Kidney tubule cell (primary cell): Measurements from ENCODE around the gene CAMK2G.
"Not testable (repeated sequence)": the region's sequence is repeated elsewhere in the genome, so short reads cannot be mapped to it uniquely, and the experiment has no call there.

Source experiments
- DNase-seq: peaks from one replicate; pipeline ENCODE4 v3.0.0-alpha.2; 2018; ENCODE audit warnings: low spot score

CAMK2G gene

DNA sequence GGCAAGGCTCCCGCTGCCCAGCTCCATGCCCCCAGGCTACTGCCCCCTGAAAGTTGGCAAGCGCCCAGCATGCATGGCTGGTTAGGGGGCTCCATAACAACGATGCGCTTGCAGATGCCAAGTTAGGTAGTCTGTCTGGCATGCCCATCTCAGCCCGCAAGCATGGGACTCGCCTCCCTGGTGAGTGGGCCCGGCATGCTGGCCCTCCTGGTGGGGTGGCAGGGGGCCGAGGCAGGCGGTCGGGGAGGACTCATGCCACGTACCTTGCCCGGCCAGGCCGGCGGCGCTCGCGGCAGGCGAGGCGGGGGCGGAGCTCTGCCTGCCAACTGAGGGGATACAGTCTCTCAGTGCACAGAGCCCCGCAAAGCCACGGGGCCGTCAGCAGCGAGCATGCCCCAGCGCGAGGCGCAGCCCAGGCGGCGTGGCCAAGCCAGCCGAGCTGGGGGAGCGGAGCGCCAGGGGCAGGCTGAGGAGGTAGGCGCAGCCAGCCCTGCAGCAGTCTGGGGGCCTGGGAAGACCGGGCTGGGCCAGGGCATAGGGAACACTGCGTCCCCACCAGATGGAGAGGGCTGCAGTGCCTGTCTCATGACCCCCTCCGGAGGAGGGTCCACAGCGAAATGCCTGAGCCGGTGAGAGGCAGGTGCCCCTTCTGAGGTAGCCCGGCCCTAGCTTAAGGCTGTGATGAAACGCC, 34.9 kb downstream of the CAMK2G start:
- no peak for DNase-seq

DNA sequence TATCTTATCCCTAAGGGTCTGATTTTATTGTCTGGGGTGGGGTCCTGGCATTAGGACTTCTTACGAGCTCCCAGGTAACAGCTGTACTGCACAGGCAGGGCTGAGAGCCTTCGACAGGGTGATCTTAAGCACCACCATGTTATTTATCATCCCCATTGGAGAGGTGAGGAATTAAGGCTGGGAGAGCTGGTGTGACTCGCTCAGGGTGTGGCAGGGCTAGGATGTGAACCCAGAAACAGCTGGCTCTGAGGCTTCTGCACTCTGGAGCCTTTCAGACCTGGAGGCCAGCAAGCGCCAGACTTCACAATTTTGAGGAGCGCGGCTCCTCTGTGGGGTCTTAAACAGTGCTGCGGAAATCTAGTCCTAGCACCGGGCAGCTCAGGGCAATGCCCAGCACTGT, 35.5 kb downstream of the CAMK2G start:
- DNase-seq: no peak

DNA sequence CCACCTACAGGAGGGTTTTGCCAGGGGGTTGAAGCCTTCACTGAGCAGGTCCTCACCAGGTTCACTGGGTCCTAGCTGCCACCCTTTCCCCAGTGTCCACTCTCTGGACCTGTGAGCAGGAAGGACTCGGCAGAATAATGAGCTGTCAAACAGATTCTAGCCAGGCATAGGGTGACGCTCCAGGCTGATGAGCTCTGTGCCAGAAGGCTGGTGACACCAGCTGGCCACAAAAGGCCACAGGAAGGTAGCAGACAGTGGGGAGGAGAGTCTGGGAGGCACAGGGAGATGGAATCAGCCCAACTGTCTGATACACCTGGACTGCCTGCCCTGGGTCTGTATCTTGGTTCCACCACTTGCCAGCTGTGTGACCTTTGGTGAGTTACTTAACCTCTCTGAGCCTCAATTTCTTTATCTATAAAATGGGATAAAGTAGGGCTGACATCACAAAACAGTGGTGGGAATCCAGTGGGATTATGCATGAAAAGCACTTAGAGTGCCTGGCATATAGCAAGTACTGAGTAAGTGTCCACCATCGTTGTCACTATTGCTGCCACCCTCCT, 36.3 kb downstream of the CAMK2G start:
- DNase-seq: no peak

- DNase-seq: peak; percentile 75
These were observed 37.3 kb downstream of the CAMK2G start for GRCh38 chr10:73837072-73837471.

DNA sequence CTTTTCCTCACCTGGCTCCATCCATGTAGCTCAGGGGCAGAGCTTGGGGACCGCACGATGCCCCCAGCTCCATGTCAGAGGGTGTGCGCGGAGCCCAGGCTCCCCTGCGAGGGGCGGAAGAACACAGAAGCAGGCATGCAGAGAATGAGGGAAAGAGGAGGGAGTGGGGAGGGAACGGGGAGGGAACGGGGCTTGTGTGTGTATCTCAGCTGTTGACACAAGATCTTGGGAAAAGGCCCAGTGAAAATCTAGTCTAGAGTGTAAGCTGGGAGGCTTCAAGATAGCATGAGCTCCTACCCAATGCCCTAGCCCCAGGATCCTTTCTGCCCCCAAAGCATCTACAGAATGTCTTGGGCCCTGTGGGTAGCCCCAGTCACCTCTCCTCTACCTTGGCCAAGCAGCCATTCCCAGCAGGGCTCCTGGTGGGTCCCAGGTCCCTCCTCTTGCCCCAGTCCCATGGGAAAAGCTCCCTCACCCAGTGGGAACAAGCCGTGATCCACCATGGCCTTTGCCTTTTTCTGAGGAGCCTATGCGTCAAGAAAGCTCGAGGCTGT, 37.9 kb downstream of the CAMK2G start:
- no peak for DNase-seq

DNA sequence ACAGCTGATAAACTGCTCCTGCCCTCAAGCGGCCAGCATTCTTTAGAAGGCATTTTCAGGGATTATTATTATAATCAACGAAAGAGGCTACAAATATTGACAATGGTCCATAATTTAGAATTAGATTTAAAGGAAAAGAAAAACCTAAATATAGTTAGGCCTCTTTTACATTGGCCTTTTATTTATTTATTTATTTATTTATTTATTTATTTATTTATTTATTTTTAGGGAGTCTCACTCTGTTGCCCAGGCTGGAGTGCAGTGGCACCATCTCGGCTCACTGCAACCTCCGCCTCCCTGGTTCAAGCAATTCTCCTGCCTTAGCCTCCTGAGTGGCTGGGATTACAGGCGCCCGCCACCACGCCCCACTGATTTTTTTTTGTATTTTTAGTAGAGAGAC, 45.3 kb downstream of the CAMK2G start:
- DNase-seq: not testable (repeated sequence)

DNA sequence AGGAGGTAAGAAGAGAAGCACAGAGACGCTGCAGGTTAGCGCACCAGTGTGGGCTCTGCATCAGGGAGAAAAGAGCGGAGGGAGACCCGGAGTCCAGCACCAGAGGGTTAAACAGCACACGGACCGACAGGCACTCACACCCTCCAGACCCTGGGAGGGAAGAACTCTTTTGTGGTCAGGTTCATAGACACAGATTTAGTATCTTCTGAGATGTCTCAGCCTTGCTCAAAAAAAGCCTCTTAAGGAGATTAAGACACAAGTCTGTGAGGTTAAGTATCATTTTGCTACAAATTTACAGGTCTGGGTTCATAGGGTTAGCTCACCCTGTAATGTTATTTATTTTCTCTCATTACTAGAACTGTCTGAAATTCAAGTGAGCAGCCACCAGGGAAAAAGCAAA, 46.2 kb downstream of the CAMK2G start:
- DNase-seq: no peak

DNA sequence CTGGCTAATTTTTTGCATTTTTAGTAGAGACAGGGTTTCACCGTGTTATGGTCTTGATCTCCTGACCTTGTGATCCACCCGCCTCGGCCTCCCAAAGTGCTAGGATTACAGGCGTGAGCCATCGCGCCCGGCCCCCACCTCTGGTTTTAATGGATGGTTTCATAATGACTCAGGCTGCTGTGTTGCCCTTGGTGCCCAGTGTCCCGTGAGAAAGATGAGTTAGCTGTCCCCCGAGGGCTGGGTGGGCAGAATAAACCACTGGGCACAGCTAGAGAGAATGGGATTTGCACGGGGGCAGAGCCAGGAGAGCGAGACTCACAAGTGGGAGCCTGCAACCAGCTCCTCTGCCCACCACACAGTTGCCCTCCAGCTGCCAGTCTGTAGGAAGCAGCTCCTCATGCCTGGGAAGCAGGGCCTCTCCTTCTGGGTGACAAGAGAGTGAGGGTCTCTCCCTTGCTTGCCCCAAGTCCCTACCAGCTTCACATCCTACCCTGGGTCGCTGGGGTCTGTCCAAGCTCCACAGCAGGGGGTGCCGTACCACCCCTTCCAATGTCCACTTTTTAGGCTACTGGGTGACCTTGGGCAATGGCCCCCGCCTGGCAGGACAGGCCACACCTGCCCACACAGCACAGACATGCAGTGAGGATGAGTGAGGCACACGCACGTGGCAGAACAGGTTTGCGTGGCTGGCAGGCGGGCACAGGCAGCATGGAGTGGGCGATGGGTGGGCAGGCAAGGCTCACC, 46.8 kb downstream of the CAMK2G start:
- DNase-seq: peak; percentile 76

GRCh38 chr10:73824146-73824725, 50.1 kb downstream of the CAMK2G start:
- no peak for DNase-seq

- no peak for DNase-seq
These were observed 51.0 kb downstream of the CAMK2G start for GRCh38 chr10:73823391-73823790.

DNA sequence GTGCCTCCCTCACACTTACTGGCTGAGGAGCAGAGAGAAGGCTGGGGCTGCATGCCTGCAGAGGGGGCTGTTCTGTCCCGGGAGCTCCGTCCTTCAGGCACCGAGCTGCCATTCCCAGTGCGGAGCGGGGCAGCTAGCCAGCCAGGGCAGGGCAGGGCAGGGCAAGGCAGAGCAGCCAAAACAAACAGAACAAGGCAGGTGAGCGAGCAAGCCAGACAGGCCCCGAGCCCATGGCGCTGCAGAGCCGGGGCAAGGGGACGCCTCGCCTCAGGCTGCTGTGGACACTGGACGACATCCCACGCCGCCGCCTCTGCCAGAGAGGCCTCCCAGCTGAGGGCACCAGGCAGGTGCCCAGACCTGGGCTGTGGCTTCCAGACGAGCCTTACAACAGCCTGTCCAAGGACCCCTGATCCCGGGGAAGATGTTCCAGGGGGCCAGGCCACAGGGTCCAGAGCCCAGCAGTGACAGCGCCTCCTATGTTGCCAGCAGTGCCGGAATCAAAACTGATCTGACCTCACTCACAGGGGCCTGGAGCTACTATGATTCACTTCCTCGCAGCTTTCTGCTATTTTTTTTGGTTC, 54.8 kb downstream of the CAMK2G start:
- DNase-seq: peak; percentile 22

GRCh38 chr10:73819081-73819480, 55.3 kb downstream of the CAMK2G start:
- DNase-seq: no peak

DNA sequence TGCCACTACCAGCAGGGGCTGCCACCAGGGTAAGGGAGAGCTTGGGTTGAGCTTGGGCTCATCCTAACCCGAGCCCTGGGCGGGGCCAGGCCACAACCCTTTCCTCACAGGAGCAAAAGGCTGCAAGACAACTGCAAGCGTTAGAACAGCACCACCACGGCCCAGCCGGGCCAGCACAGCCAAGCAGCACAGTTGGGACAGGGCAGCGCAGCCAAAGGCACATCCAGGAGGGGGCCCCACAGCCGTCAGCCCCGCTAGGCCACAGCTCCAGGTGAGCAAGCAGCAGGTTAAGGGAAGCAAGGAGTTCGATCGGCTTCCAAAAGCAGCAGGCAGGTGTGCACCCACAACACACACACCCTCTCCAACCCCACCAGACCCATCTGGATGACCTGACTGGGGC, 56.0 kb downstream of the CAMK2G start:
- DNase-seq: no peak

- no peak for DNase-seq
These were observed 56.5 kb downstream of the CAMK2G start for GRCh38 chr10:73817826-73818225.

DNA sequence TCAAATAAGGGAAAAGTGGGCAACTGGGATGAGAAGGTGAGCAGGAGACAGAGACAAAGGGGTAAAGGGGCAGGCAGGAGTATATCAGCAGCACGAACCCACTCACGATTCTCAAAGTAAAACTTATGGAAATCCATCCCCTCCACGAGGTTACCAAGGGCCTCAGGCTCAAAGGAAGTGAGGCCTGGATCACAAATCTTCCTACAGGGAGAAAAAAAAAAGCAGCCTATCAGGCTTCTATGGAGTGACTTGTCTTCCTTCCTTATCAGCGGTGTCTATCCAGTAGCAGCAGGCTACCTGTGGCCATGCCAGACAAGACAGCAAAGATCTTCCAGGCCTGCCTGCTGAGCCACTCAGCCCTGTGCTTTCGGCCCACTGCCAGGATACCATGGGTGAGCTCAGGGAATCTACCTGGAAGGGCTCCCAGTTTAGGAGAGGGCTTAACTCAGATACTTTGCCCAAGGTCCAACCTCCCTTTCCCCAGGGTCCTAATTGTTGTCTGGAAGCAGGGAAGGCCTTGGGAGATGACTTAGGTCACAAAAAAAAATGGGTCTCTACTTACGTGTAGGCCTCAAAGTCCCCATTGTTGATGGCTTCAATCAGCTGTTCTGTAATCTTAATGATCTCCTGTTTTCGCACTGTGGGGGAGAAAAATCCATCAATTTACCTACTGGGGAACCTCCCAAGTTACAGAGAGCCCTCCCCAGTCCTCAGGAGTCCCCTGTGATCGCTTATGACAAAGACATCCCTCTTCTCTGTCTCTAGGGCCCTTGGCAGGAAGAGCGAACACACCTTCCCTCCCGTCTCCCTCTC, 57.2 kb downstream of the CAMK2G start:
- peak; percentile 42 for DNase-seq

- DNase-seq: no peak
These were observed 58.7 kb downstream of the CAMK2G start for GRCh38 chr10:73815719-73816030.

DNA sequence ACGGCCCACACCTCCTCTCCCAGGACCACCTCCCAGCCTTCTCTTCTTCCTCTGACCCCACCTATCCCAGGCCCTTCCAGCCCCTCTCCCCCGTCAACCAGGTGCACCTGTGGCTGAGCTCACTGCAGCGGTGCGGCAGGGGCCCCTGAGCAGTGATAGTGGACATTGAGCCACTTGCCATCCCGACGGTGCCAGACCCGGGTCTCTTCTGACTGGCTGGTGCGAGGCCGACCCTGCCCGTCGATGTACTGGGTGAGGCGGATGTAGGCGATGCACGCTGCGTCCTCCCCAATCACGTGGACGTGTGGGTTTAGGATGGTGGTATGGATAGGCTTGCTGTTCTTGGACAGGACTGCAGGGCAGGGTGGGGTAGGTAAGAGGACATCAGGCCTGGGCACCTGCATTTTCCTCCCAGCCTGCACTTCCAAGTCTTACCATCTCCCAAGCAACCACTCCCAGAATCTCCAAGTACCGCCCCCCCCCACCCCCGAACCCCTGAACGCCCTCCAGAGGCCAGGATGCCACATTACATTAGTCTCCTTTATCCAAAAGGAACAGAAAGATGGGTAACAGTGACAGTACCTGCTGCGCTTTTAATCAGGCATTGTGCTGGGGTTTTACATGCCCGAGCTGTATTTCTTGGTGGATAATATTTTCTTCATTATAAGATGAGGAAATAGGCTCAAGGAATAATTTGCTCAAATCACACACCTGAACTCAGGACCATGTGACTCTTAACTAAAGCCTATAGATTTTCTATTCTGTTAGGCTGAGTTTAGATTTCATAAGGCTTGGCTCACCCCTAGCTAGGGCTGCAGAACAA, 59.2 kb downstream of the CAMK2G start:
- peak; percentile 21 for DNase-seq

GRCh38 chr10:73814276-73814895, 60.0 kb downstream of the CAMK2G start:
- no peak for DNase-seq

GRCh38 chr10:73813333-73813732, 61.0 kb downstream of the CAMK2G start:
- DNase-seq: no peak

DNA sequence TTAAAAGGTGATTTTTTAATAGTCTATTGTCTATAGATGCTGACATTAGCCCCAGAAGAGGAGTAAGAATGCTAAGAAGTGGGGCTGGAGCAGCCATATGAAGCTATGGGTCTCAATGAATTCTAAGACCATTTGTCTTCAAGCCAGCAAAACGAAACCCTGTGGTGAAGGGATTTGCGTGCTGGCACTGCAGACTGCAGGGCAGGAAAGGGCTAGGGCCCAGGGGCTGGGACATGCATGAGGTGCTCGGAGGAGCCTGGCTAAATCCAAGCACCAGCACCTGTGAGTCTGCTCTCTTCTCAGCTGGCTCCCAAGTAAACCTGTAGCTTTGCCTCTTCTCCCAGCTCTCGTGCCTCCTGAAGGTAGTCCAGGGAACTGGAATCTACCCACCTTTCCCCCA, 61.7 kb downstream of the CAMK2G start:
- no peak for DNase-seq
